ENCODE data around the gene CAP2. TPM values are rescaled to one million over a fixed set of nuclear protein-coding genes. Genes with fewer than 3 reads are reported as not detected.
A peak's percentile ranks its signal among the peaks of the same experiment; 100 is the strongest.

Gene CAP2
- total and polyA plus RNA-seq, 11 donors = 61.3 to 187 (median 126) TPM

DNA sequence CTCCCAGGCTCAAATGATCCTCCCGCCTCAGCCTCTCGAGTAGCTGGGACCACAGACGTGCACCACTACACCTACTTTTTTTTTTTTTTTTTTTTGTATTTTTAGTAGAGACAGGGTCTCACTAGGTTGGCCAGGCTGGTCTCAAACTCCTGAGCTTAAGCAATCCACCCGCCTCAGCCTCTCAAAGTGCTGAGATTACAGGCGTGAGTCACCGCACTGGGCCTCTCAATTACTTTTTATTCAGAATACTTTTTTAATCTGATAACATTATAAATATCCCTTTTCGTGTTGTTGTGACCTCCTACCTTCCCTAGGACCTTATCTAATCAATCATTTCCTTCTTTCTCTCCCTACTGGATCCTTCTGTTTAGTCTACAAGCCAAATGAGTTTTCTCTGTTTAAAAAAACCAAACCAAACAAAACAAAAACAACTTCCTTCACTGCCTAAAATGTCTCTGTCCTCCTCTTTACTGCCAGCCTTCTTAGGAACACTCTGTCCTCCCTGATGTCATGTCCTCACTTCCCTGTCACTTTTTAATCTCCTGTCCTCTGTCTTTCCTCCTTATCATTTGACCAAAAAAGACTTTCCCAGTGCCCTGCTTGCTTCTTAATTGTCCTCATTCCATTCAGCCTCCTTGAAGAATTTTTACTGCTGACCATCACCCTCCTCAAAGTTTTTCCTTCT lies 85.0 kb downstream of the CAP2 start:
- Histone ChIP-seq H3K27me3 (no peaks in the 10 kb centered on the region), H3K36me3 (no peaks in the 10 kb centered on the region), H3K9me3 (no peaks in the 10 kb centered on the region), H3K4me3 (no peak overlapping the region), H3K4me1 (peaks cover 0 to 22% (median under 1%) of the 10 kb centered on the region in 12 donors), H3K27ac (peak overlapping the region in 10 of 12 donors; percentile 2 to 58 (median 38))
- ATAC-seq (no peak), DNase-seq (no peak)
- intact Hi-C loops (cut with DNase I) = loop anchor here in 1 of 10 donors (10.0 kb wide), 1 partner anchor 194 kb away; the partner anchor contains the start of gene RBM24
- TF ChIP-seq POLR2A (IDR thresholded peaks at IDR 0.05) = no peak
- no peak for TF ChIP-seq CTCF (IDR thresholded peaks at IDR 0.05)
- WGBS, 4 donors = 68 to 78% (median 70%) methylated on average over 7 of the region's 7 CpGs

- 84 to 90% (median 87%) methylated on average over 7 of the region's 7 CpGs for WGBS, 4 donors
- intact Hi-C loops (cut with DNase I) = loop anchor here in 1 of 10 donors (10.0 kb wide), 1 partner anchor 194 kb away; the partner anchor contains the start of gene RBM24
- H3K4me1 ChIP-seq = peaks cover 0 to 28% (median 0%) of the 10 kb centered on the region in 12 donors
- TF ChIP-seq POLR2A (IDR thresholded peaks at IDR 0.05) = no peak
- no peak for TF ChIP-seq CTCF (IDR thresholded peaks at IDR 0.05)
- ATAC-seq (peak in 1 of 4 donors; percentile 17), DNase-seq (peak in 1 of 5 donors; percentile 52)
- H3K36me3 ChIP-seq = no peaks in the 10 kb centered on the region
- H3K9me3 ChIP-seq = no peaks in the 10 kb centered on the region
- H3K27ac ChIP-seq = peak overlapping the region in 10 of 12 donors; percentile 2 to 58 (median 38)
- no peaks in the 10 kb centered on the region for H3K27me3 ChIP-seq
- no peak overlapping the region for H3K4me3 ChIP-seq
Measured at GRCh38 chr6:17478946-17479345, 85.6 kb downstream of the CAP2 start.

DNA sequence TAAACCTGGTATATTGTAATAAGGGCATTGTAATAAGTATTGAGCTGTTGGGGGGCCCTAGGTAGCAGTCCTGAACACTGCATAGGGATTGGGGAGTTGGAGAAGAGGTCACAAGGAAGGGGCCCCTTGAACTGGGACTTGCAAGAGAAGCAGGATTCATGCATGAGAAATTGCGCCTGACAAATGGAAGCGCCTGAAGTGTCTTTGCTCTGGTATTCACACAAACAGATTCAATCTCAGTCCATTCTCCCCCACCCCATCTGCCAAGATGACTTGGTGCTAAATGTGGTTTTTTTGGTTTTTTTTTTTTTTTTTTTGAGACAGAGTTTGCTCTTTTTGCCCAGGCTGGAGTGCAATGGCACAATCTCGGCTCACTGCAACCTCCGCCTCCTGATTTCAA lies 87.1 kb downstream of the CAP2 start:
- intact Hi-C loops (cut with DNase I) = loop anchor here in 4 of 10 donors (5.0 to 10.0 kb wide), 4 partner anchors 183 to 196 kb away; partner anchors contain the start of gene RBM24 (in 1 of the 4)
- no peaks in the 10 kb centered on the region for H3K36me3 ChIP-seq
- H3K27ac ChIP-seq = no peak overlapping the region
- no peaks in the 10 kb centered on the region for H3K27me3 ChIP-seq
- ATAC-seq = no peak
- H3K9me3 ChIP-seq = no peaks in the 10 kb centered on the region
- 90 to 97% (median 97%) methylated on average over 4 of the region's 4 CpGs for WGBS, 4 donors
- no peak overlapping the region for H3K4me3 ChIP-seq
- DNase-seq = no peak
- TF ChIP-seq POLR2A (IDR thresholded peaks at IDR 0.05) = no peak
- TF ChIP-seq CTCF (IDR thresholded peaks at IDR 0.05) = no peak
- H3K4me1 ChIP-seq = peaks cover 0 to 43% (median 0%) of the 10 kb centered on the region in 12 donors

DNA sequence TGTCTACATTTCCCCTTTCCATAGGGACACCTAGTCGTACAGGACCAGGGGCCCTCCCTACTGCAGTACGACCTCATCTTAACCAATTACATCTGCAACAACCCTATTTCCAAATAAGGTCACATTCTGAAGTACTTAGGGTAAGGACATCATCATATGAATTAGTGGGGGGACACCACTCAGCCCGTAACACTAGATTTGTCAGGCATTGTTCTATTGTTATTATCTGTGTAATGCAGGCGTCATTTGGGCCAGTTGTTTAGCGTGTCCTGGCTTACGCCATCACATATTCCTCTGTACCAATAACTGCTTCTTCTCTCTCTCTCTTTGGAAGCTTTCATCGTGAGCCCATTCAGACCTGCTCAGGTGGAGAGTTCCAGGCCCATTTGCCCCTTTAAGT lies 89.3 kb downstream of the CAP2 start:
- Histone ChIP-seq H3K4me1 (peaks cover 0 to 45% (median 0%) of the 10 kb centered on the region in 12 donors), H3K27ac (peak overlapping the region in 5 of 12 donors; percentile 9 to 81 (median 71))
- WGBS, 4 donors = 86 to 93% (median 89%) methylated on average over 7 of the region's 7 CpGs

More for the DNA sequence above, 89.3 kb downstream of the CAP2 start:
- TF ChIP-seq CTCF (IDR thresholded peaks at IDR 0.05) (no peak), POLR2A (IDR thresholded peaks at IDR 0.05) (no peak)
- ATAC-seq = no peak
- DNase-seq = no peak
- intact Hi-C loops (cut with DNase I) = loop anchor here in 4 of 10 donors (5.0 to 10.0 kb wide), 4 partner anchors 185 to 198 kb away; partner anchors contain the start of gene RBM24 (in 1 of the 4)
- Histone ChIP-seq H3K9me3 (no peaks in the 10 kb centered on the region), H3K36me3 (peaks cover 0 to 7% (median 0%) of the 10 kb centered on the region in 9 donors), H3K27me3 (no peaks in the 10 kb centered on the region), H3K4me3 (no peak overlapping the region)
